GM20000 (cell line): ENCODE results near the gene ARHGAP8.

Experiments
- DNase-seq: peaks from one replicate; pipeline ENCODE4 v3.0.0; 2012; ENCODE audit warnings: low spot score
- CTCF ChIP-seq: IDR thresholded peaks from 2 replicates; pipeline ENCODE4 v1.5.1; 2012; ENCODE audit warnings: mild to moderate bottlenecking, control low read depth; ENCODE audit errors: extremely low read depth, missing control alignments

ARHGAP8 gene

GRCh38 chr22:44809456-44809855 lies 57.1 kb downstream of the ARHGAP8 start:
- no peak for DNase-seq
- TF ChIP-seq CTCF, result no peak

DNA sequence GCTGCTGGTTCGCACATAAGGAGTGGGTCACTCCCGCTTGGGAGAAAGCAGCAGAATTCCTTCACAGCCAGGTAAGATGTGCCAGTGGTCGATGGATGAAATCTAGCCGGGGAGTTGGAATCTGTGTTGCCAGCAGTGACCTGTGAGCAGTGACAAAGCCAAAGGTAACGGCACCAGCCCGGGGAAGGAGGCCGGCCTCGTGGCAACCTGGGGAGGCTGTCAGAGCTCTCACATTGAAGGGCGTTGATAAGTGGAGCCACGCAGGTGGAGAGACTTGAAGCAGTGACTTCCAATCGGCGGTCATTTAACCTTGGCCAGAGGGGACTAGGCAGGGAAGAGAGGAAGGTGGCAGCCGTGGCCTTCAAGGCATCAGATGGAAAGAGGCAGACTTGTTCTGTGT lies 58.8 kb downstream of the ARHGAP8 start:
- no peak for DNase-seq
- TF ChIP-seq CTCF, result no peak

DNA sequence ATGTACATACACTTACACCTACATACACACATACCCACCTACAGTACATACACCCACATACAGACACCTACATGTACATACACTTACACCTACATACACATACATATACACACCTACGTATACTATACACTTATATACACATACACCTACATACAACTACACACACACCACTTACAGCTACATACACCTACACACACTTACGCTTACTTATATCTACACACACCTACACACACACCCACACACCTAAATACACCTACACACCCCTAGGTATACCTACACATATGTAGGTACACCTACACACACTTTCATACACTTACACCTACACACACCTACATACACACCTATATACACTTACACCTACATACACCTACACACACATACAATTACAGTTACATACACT lies 61.0 kb downstream of the ARHGAP8 start:
- DNase-seq, result no peak
- TF ChIP-seq CTCF, result no peak

DNA sequence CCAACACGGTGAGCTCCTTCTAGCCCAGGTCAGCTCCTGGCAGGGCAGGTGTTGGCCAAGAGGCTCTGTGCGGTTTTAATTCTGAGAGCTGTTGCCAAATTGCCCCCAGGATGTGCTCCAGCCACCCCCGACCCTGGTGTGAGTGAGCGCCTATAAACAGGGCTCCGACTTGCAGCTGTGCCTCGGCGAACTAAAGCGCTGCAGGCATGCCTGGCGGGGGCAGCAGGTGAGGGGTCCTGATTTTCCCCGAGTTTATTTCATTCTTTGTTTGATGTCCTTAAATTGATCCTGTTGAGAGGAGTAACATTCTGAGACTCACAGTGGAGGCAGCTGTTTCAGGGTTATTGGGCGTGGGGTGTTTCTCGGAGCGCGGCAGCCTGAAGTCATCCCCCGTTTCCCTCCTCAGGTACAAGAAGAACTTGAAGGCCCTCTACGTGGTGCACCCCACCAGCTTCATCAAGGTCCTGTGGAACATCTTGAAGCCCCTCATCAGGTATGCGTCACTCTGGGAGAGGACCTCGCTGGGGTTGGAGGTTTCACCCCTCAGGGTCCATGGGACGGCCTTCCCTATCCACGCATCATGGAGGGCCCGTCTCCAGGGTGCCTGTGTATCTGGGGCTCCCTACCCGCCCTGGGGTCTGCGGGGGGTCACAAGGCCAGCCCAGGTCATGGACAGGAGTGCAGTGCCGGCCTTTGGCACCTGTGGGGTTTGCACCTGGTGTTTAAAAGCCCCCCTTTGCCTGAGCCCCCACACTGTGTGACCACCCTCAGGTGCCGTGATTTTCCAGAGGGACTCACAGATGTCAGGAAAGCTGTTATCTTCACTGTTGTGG lies 62.1 kb downstream of the ARHGAP8 start:
- TF ChIP-seq CTCF, result no peak
- DNase-seq, result no peak

DNA sequence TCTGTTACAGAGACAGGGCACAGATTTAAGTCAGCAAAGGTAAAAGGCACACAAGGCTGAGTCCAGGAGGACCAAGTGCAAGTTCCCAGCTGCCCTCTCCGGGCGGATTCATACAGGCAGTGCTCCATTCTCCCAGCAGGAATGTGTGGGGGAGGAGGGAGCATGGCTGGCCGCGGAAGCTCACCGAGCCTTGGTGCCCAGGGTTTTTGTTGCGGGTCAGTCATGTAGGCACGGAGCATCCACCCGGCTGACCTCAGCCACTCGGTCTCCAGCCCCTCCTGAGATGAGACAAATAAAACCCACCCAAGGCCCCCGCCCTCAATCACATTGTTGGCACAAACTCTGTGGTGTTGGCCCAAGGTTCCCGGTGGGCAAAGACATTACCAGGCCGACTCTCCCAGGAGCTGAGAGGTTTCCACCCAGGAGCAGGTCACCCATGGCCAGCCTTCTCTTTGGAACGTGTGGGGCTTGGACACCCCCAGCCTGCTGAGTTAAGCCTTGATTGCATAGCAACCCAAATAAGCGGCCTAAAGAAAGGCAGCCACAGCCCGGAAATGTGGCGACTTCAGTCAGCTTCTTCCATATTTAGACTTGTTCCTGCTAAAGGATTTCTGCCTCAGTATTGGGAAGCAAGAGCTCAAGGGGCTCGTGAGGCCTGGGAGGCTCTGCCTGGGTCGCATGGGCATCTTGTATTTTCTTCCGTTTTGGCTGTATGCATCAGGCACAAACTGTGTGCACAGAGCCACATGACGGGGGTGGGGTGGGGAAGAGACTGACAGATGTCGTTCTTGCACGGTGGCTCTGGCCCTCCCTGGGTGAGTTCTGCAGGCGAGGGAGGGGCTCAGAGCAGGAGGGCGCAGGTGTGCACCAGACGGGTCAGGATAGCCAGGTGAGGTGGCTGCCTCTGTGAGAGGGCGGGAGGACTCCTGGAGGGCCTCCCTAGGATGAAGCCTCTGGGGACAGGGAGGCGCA lies 63.0 kb downstream of the ARHGAP8 start:
- no peak for TF ChIP-seq CTCF
- DNase-seq, result no peak

DNA sequence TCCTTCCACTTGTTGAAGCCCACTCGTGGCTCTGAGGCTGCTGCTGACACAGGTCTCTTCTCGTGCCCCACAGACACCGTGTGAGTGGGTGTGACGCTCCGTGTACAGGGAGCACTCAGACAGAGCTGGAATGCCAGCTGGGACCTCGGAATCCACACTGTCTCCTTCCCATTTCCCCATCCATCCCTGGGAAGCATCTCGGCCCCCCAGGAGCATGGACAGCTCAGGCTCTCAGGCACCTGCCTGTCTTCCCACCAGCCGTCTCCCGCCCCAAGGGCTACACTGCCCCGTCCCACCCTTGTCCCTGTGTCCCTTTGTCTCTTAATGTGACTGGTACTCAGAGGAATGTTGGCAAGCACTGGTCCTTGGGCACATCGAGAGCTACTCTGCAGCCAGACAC lies 63.8 kb downstream of the ARHGAP8 start:
- no peak for TF ChIP-seq CTCF
- DNase-seq, result no peak

DNA sequence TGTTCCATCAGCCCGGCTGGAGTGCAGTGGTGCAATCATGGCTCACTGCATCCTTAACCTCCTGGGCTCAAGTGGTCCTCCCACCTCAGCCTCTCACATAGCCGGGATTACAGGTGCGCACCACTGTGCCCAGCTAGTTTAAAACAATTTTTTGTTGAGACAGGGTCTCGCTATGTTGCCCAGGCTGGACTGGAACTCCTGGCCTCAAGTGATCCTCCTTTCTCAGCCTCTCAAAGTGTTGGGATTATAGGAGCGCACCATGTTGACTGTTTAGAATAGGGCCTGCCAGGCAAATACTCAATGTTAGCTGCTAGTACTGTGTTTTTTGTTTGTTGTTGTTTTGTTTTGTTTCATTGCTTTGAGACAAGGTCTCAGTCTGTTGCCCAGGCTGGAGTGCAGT lies 66.4 kb downstream of the ARHGAP8 start:
- TF ChIP-seq CTCF, result no peak
- no peak for DNase-seq
